ENCODE measurements around the gene PRRG3. TPM values are rescaled to one million over a fixed set of nuclear protein-coding genes. Genes with fewer than 3 reads are reported as not detected.
A peak's percentile ranks its signal among the peaks of the same experiment; 100 is the strongest.

PRRG3 gene
- total and polyA plus RNA-seq, 9 of the 15 experiments (the other 6 are each of a cell fraction or from before 2014, with no cell fraction given): not detected

GRCh38 chrX:151715752-151716151, 20.5 kb downstream of the PRRG3 start, which contains the start of gene FATE1 (continued):
- TF ChIP-seq, protein P1, sequence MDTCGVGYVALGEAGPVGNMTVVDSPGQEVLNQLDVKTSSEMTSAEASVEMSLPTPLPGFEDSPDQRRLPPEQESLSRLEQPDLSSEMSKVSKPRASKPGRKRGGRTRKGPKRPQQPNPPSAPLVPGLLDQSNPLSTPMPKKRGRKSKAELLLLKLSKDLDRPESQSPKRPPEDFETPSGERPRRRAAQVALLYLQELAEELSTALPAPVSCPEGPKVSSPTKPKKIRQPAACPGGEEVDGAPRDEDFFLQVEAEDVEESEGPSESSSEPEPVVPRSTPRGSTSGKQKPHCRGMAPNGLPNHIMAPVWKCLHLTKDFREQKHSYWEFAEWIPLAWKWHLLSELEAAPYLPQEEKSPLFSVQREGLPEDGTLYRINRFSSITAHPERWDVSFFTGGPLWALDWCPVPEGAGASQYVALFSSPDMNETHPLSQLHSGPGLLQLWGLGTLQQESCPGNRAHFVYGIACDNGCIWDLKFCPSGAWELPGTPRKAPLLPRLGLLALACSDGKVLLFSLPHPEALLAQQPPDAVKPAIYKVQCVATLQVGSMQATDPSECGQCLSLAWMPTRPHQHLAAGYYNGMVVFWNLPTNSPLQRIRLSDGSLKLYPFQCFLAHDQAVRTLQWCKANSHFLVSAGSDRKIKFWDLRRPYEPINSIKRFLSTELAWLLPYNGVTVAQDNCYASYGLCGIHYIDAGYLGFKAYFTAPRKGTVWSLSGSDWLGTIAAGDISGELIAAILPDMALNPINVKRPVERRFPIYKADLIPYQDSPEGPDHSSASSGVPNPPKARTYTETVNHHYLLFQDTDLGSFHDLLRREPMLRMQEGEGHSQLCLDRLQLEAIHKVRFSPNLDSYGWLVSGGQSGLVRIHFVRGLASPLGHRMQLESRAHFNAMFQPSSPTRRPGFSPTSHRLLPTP (IDR thresholded peaks at IDR 0.05; ENCODE audit: borderline replicate concordance, extremely low read depth, insufficient read length): no peak
- no peak for TF ChIP-seq ZBTB12 (CRISPR knock-in tag; IDR thresholded peaks at IDR 0.05)

DNA sequence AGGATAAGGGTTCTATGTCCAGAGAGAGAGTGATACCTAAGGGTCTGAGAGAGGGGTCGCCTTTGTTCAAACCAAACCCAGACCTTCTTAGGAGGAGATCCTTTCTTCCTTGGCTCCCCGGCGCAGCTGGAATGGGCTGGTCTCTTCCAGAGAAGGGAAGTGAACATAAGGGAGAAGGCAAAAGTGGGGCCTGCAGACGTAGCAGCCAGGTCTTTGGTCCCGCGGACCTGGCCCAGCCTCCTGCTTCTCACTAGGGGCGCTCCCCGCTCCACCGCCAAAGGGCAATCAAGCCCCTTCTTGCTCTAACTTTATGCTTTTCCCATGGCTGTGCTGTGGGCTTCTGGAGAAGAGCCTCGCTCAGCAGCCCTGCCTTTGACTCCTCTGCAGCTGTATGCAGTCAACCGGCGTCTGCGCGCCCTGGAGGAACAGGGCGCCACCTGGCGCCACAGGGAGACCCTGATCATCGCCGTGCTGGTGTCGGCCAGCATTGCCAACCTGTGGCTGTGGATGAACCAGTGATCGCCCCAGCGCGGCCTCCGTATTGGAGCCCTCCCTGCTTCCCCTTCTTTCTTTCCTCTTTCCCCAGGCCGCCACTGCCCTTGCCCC, 27.1 kb downstream of the PRRG3 start:
- ATAC-seq (peak; percentile 99), DNase-seq (ENCODE audit: extremely low read depth in 1 of 4, low spot score in 3 of 4) (peak; percentile 59 to 65 (median 64)), FAIRE-seq (peak; percentile 56)
- in situ Hi-C loops (cut with MboI): no loop called here
- Histone ChIP-seq H3K4me3 (no peak overlapping the region), H3K27me3 (ENCODE audit: control insufficient read depth in 2 of 2, insufficient read depth in 2 of 2, low read length in 2 of 2) (no peaks in the 10 kb centered on the region; a peak in 1 of 5 replicates), H3K4me2 (ENCODE audit: insufficient read depth, low read length) (no peak overlapping the region), H3K9me3 (replicated peaks; ENCODE audit: control insufficient read depth, insufficient read depth, low read depth, low read length) (no peaks in the 10 kb centered on the region), H3K9me1 (ENCODE audit: control insufficient read depth, insufficient read depth, low read length) (no peaks in the 10 kb centered on the region), H3K4me1 (replicated peaks in 1 of 2; ENCODE audit: control insufficient read depth in 2 of 2, insufficient read depth in 2 of 2, low read length in 2 of 2) (peaks cover 0 to 7% of the 10 kb centered on the region in 2 experiments; a peak in 2 of 5 replicates), H3K9ac (ENCODE audit: insufficient read depth in 1 of 2, low read depth in 2 of 2, low read length in 2 of 2) (no peak overlapping the region), H2AFZ (ENCODE audit: low read depth, low read length) (0 out of 2 replicates have a peak overlapping the region, but pooled peaks have one; percentile 26), H3K79me2 (ENCODE audit: control insufficient read depth, insufficient read depth, low read length) (no peaks in the 10 kb centered on the region), H4K20me1 (replicated peaks; ENCODE audit: control insufficient read depth, insufficient read depth, low read length) (no peaks in the 10 kb centered on the region), H3K36me3 (ENCODE audit: control insufficient read depth, insufficient read depth, low read length) (no peaks in the 10 kb centered on the region), H3K27ac (ENCODE audit: extremely low read depth, low read depth, low read length) (no peak overlapping the region)
- POLR2A ChIA-PET: interaction anchor here (0.6 to 0.8 kb wide), 3 partner anchors 11 to 1137 kb away, joined by 3 to 4 read pairs (median 4); no protein-coding TSS in a partner anchor
- 8% methylated on average over 13 of the region's 24 CpGs for WGBS (ENCODE audit: insufficient coverage, low coverage, missing lambda C conversion rate)
- no TSS peak for BruUV-seq (replicated peaks)
- intact Hi-C loops (cut with micrococcal nuclease): loop anchor here (2.0 kb wide), 1 partner anchor 216 kb away; no protein-coding TSS in a partner anchor
- CTCF ChIA-PET (ENCODE audit: low intra/inter-chr PET ratio): no interaction called here
- TF ChIP-seq, protein P2, sequence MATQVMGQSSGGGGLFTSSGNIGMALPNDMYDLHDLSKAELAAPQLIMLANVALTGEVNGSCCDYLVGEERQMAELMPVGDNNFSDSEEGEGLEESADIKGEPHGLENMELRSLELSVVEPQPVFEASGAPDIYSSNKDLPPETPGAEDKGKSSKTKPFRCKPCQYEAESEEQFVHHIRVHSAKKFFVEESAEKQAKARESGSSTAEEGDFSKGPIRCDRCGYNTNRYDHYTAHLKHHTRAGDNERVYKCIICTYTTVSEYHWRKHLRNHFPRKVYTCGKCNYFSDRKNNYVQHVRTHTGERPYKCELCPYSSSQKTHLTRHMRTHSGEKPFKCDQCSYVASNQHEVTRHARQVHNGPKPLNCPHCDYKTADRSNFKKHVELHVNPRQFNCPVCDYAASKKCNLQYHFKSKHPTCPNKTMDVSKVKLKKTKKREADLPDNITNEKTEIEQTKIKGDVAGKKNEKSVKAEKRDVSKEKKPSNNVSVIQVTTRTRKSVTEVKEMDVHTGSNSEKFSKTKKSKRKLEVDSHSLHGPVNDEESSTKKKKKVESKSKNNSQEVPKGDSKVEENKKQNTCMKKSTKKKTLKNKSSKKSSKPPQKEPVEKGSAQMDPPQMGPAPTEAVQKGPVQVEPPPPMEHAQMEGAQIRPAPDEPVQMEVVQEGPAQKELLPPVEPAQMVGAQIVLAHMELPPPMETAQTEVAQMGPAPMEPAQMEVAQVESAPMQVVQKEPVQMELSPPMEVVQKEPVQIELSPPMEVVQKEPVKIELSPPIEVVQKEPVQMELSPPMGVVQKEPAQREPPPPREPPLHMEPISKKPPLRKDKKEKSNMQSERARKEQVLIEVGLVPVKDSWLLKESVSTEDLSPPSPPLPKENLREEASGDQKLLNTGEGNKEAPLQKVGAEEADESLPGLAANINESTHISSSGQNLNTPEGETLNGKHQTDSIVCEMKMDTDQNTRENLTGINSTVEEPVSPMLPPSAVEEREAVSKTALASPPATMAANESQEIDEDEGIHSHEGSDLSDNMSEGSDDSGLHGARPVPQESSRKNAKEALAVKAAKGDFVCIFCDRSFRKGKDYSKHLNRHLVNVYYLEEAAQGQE (IDR thresholded peaks at IDR 0.05; ENCODE audit: borderline replicate concordance): peak; percentile 36; the same call in 1 of the 2 replicates
- TF ChIP-seq, protein P2 (CRISPR knock-in tag; IDR thresholded peaks at IDR 0.05; ENCODE audit: low read depth): no peak
- peak; percentile 42 to 68 for TF ChIP-seq RAD21 (CRISPR knock-in tag; conservative IDR thresholded peaks at IDR 0.05 in 1 of 2, IDR thresholded peaks at IDR 0.05 in 1 of 2)
- TF ChIP-seq SLC30A9 (CRISPR knock-in tag; IDR thresholded peaks at IDR 0.05): no peak
- no peak for TF ChIP-seq ZNF253 (CRISPR knock-in tag; conservative IDR thresholded peaks at IDR 0.05)

Measured in K562 (cell line).